Left renal cortex interstitium (tissue), 4 donors: Measurements from ENCODE around the gene TBC1D8. TPM values are rescaled to one million over a fixed set of nuclear protein-coding genes. Genes with fewer than 3 reads are reported as not detected.

Experiments used
- DNase-seq, 4 donors: peaks; one replicate each; pipeline ENCODE4 v3.0.0-alpha.2; 2013; ENCODE audit warnings: low read depth in 4 of 4, low spot score in 2 of 4, missing footprints in 1 of 4
- polyA plus RNA-seq, 4 donors: library from polyadenylated mRNA; unstranded; fragments of 120-200 nt; gene quantifications; one replicate each; pipeline ENCODE4 v1.2.1, GENCODE V29; 2013; ENCODE audit not compliant: insufficient read length in 4 of 4

Gene TBC1D8
- polyA plus RNA-seq, 4 donors = 24.9 to 44.6 (median 35.5) TPM

- no peak for DNase-seq
Measured at GRCh38 chr2:101004620-101005325, 146.4 kb downstream of the TBC1D8 start.

DNA sequence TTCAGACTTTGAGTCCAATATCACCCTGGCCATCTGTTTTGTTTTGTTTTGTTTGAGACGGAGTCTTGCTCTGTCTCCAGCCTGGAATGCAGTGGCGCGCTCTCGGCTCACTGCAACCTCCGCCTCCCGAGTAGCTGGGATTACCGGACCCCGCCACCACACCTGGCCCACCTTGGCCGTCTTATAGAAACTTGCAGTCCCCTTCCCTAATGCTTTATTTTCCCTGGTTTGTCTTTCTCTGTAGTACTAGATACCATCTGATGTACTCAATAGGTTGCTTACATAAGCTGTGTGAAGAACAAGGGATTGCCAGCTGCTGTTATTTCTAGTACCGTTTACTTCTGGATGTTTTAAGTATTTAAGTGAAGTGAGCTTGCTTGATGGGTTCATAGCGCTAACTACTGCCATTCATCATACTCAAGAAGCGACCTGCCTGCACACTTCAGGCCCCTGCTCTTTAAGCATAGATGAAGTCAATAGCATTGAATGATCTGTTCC is 147.9 kb downstream of the TBC1D8 start:
- DNase-seq = no peak

DNA sequence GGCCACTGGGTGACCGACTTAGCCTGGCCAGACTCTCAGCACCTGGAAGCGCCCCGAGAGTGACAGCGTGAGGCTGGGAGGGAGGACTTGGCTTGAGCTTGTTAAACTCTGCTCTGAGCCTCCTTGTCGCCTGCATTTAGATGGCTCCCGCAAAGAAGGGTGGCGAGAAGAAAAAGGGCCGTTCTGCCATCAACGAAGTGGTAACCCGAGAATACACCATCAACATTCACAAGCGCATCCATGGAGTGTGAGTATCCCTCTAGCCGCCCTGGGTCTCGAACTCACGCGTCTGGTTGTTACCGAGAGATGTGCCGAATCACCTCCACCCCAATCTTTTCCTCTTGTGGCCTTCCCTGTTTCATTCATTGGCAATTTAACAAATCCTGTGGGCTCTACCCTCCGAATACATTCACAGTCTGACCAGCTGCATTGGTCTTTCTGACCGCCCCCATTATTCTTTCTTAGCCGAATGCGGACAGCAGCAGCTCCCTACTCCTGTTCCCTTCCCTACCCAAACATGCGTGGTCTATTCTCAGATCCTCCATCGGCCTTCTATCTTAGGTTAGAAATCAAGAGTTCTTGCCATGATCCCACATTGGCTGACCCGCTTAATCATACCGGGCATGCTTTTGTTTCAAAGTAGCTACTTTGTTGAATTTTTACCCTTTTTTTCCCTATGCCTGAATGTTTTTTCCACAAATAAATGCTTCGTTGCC is 148.5 kb downstream of the TBC1D8 start:
- DNase-seq = peak in 1 of 4 donors; percentile 50

DNA sequence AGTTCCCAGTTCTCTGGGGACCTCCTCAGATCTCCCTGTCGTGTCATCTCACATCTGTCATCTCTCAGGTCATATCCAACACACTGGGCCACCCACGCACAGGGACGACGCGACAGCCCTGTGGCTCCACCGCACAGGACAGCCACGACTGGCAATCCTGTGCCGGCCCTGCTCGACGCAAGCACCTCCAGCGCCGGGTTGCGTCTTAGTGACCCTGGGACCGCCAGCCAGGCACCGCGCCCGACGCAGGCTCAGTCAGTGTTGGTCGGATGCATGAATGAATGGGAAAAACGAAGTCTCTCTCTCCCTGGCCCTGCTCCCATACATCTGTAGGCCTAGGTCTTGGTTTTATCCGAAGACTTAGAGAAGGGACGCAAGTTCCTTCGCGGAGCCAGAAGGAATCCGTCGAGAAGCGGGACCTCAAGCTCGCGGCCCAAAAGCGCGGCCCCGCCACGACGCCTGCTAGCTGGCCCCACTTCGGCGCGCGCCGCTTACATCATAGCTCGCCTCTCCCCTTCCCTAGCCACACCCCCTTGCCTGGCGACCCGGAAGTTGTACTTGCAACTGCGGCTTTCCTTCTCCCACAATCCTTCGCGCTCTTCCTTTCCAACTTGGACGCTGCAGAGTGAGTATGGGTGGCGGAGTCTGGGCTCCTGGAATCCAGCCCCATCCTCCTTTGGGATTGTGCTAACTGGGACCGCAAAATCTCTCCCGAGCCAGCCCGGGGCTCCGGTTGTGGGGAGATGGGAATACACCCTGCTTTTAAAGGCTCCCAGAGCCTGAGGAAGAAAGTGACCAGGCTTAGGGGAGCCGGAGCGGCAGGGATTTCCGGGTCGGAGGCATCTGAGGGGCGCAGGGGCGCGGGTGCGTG is 149.3 kb downstream of the TBC1D8 start, which contains the start of gene RPL31:
TSS of gene RPL31 (plus strand) at position 599 of the 871 bp plus-strand sequence. CDS start 413 bp downstream, outside the sequence.
- DNase-seq = peak; percentile 90 to 96 (median 92)

- DNase-seq = no peak
Measured at GRCh38 chr2:100999995-101000394, 151.2 kb downstream of the TBC1D8 start.

DNA sequence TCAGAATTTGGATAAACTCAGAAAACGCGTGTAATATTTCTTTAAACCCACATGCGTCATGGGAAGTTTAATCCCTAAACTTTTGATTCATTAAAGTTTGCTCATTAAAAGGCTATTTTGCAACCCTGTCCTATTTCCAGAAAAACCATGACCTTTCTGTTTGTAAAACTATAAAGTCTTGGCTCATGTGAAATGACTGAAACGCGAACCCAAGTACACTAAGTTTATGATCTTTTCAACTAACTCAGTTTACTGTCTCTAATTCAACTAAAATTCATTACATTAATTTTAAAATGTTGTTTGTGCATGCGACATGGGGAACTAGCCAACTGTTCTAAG is 153.0 kb downstream of the TBC1D8 start:
- DNase-seq = no peak

DNA sequence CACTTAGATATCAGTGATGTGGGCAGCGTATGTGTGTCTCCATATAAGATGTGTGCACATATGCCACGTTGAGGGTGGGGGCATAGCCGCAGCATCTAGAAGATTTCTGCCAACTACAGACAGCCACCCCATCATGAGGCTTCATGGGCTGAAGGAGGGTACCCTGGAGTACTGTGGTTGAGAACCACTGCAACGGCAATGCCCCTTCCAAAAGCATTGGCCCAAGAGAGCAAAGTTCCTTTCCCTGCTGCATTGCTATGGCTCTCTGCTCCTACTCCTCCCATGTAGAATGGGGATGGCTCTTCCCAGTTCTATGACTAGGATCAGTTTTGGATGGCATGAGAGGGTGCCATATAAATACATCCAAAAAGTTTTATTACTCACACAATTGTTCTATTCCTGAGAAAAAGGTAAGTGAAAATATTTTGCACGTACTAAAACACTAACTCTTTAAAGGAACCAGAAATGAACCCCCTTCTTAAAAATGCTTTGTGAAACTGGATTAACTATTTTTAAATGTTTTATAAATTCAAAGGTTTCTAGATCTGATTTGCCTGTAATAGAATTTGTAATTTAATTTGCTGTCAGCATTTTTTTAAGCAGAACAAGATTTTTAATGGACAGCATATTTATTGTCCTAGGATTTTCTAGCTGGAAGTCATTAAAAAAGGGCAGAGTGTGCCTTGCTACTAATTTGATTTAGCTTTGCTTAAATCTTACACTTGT is 153.5 kb downstream of the TBC1D8 start:
- no peak for DNase-seq

GRCh38 chr2:100995309-100996075 is 155.7 kb downstream of the TBC1D8 start:
- DNase-seq = no peak

- DNase-seq = no peak
Measured at GRCh38 chr2:100993294-100993693, 157.9 kb downstream of the TBC1D8 start.

DNA sequence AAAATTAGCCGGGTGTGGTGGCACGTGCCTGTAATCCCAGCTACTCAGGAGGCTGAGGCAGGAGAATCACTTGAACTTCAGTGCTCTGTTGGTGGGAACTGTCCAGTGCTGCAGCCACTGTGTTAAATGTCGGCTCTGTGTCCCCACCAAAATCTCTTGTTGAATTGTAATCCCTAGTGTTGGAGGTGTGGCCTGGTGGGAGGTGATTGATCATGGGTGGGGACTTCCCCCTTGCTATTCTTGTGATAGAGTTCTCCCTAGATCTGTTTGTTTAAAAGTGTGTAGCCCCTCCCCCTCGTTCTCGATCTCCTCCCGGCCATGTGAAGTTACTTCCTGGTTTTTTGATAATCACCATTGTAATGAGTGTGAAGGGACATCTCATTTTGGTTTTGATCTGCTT is 158.9 kb downstream of the TBC1D8 start:
- no peak for DNase-seq

- no peak for DNase-seq
Measured at GRCh38 chr2:100991404-100991773, 159.8 kb downstream of the TBC1D8 start.

DNA sequence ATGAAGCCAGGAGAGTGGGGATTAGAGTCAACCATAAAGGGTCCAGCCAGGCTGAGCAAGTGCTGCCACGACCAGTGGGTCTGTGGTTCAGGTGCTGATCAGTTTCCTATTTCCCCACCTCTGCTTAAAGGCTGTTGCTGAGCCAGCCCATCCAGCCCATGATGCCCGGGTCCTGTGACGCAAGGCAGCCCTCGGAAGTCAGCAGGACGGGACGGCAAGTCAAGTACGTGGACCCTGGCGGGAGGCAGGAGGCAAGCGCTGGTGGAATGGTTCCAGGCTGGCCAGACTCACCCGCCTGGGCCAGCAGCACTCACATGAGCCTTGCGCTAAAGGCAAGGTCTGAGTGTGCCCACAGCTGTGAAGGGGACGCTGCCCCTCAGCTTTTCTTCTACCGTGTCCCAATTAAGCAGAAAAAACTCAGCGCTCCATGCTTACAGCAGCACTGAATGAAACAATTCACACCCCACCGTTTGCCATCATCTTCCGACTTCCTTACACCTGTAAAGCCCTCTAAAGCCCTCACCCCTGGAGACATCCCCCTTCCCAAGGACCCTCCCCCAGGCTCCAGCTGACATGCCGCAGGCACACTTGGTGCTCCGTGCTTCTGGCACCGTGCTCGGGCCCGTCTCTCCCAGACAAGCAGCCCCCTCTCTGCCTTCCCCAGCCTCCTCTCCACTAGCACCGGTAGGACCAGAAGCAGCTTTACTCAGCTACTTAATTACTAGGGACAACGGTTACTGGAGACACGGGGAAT is 160.4 kb downstream of the TBC1D8 start:
- no peak for DNase-seq

DNA sequence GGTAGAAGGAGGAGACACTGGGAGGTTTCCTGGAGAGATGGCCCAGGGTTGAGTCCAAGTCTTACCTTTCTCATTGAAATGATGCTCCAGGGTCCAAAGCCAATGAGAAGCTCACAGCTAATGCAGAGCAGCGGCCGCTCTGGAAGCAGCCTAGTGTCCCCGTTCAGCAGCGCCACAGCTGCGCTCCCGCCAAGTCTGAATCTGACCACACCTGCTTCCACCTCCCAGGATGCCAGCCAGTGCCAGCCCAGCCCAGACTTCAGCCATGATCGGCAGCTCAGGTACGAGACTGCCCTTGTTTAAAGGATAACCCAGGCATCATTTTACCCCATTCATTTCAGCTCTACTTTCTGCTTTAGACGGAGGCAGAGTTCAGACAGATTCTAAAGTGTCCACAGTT is 161.0 kb downstream of the TBC1D8 start:
- no peak for DNase-seq

- no peak for DNase-seq
Measured at GRCh38 chr2:100989666-100990065, 161.5 kb downstream of the TBC1D8 start.

DNA sequence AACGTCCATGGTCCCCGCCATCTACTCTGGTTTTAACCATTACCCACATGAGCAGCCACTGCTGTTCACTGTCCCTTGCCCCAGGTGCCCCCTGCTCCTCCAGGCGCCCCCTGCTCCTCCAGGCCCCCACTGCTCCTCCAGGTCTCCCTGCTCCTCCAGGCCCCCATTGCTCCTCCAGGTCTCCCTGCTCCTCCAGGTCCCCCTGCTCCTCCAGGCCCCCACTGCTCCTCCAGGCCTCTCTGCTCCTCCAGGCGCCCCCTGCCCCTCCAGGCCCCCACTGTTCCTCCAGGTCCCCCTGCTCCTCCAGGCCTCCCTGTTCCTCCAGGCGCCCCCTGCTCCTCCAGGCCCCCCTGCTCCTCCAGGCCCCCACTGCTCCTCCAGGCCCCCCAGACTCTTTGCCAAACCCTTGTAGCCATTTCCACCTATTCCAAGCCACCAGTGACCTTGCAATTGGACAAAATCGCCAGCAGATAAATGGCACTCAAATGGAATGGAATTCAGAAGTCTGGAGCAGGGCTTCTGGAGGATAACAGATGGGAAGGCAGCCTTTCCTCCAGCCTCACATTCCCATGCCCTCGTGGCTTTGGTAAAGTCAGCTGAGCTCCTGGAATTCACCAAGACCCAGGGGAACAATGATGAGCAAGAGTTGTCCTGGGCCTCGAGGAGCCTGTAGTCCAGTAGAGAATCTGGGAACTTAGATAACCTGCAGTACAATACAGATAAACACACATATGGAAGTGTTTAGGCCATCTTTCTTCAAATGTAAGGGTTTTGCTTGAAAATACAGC is 162.4 kb downstream of the TBC1D8 start:
- no peak for DNase-seq

- DNase-seq = no peak
Measured at GRCh38 chr2:100987974-100988373, 163.2 kb downstream of the TBC1D8 start.

- no peak for DNase-seq
Measured at GRCh38 chr2:100987536-100987935, 163.6 kb downstream of the TBC1D8 start.

DNA sequence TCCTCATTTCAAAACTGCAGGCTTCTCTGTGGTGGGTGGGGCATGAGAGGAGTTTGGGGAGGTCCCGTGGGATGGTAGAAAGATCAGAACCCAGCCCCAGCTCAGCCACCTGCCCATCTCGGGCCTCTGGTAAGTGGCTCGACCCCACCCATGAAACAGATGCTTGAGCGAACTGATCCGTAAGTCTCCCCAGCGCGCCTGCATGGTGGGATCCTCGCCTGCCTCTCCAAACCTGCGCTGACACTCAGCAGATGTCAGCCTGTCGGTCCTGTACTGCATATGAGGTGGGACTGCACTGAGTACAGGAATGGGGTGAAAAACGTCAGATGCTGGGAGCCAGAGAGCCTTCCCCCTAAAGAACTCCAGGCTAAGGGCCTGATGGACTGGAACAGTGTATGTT is 165.0 kb downstream of the TBC1D8 start:
- no peak for DNase-seq
